Measurements from ENCODE around the gene DGCR8. TPM values are rescaled to one million over a fixed set of nuclear protein-coding genes. Genes with fewer than 3 reads are reported as not detected.
"Not testable (repeated sequence)": the region's sequence is repeated elsewhere in the genome, so short reads cannot be mapped to it uniquely, and the experiment has no call there.

The DGCR8 gene
- total RNA-seq, 1 donor from 2014 or later: 29.5 TPM

- ATAC-seq (no peak), DNase-seq (no peak)
- H3K36me3 ChIP-seq: peaks cover 34% of the 10 kb centered on the region
- H3K4me1 ChIP-seq: no peaks in the 10 kb centered on the region
- H3K9me3 ChIP-seq: no peaks in the 10 kb centered on the region
- no peak for TF ChIP-seq CTCF (IDR thresholded peaks at IDR 0.05)
- no peak overlapping the region for H3K27ac ChIP-seq
- H3K4me3 ChIP-seq: no peak overlapping the region
- H3K27me3 ChIP-seq (ENCODE audit: low read depth): no peaks in the 10 kb centered on the region
- intact Hi-C loops (cut with DNase I): no loop called here
Measured at GRCh38 chr22:20066617-20067383, 13.2 kb upstream of the DGCR8 start.

DNA sequence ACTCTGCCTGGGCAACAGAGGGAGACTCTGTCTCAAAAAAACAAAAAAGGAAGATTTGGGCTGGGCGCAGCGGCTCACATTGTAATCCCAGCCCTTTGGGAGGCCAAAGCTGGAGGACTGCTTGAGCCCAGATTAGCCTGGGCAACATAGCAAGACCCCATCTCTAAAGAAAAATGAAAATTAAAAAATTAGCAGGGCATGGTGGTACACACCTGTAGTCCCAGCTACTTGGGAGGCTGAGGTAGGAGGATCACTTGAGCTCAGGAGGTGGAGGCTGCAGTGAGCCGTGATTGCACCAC is 12.7 kb upstream of the DGCR8 start:
- DNase-seq; H3K27me3 ChIP-seq (ENCODE audit: low read depth); H3K9me3 ChIP-seq; ATAC-seq; H3K4me1 ChIP-seq; intact Hi-C loops (cut with DNase I); H3K27ac ChIP-seq; H3K4me3 ChIP-seq: not testable (repeated sequence)
- peaks cover 29% of the 10 kb centered on the region for H3K36me3 ChIP-seq

GRCh38 chr22:20068640-20069039 is 11.4 kb upstream of the DGCR8 start:
- DNase-seq: no peak
- Histone ChIP-seq H3K27ac (no peak overlapping the region), H3K4me3 (no peak overlapping the region), H3K9me3 (no peaks in the 10 kb centered on the region), H3K27me3 (ENCODE audit: low read depth) (no peaks in the 10 kb centered on the region), H3K4me1 (no peaks in the 10 kb centered on the region), H3K36me3 (peaks cover 16% of the 10 kb centered on the region)
- intact Hi-C loops (cut with DNase I): no loop called here
- ATAC-seq: peak in 1 of 2 donors; percentile 9
- TF ChIP-seq CTCF (IDR thresholded peaks at IDR 0.05): no peak

- Histone ChIP-seq H3K4me1 (no peaks in the 10 kb centered on the region), H3K9me3 (no peaks in the 10 kb centered on the region), H3K4me3 (no peak overlapping the region), H3K27me3 (ENCODE audit: low read depth) (no peaks in the 10 kb centered on the region), H3K36me3 (peaks cover 7% of the 10 kb centered on the region), H3K27ac (no peak overlapping the region)
- ATAC-seq (no peak), DNase-seq (no peak)
- TF ChIP-seq CTCF (IDR thresholded peaks at IDR 0.05): no peak
- intact Hi-C loops (cut with DNase I): no loop called here
Measured at GRCh38 chr22:20069331-20070042, 10.6 kb upstream of the DGCR8 start.

- no peaks in the 10 kb centered on the region for H3K36me3 ChIP-seq
- DNase-seq (no peak), ATAC-seq (no peak)
- no peak for TF ChIP-seq CTCF (IDR thresholded peaks at IDR 0.05)
- H3K4me3 ChIP-seq: no peak overlapping the region
- H3K27me3 ChIP-seq (ENCODE audit: low read depth): no peaks in the 10 kb centered on the region
- intact Hi-C loops (cut with DNase I): no loop called here
- no peaks in the 10 kb centered on the region for H3K9me3 ChIP-seq
- H3K27ac ChIP-seq: no peak overlapping the region
- no peaks in the 10 kb centered on the region for H3K4me1 ChIP-seq
Measured at GRCh38 chr22:20071524-20071972, 8.5 kb upstream of the DGCR8 start.

DNA sequence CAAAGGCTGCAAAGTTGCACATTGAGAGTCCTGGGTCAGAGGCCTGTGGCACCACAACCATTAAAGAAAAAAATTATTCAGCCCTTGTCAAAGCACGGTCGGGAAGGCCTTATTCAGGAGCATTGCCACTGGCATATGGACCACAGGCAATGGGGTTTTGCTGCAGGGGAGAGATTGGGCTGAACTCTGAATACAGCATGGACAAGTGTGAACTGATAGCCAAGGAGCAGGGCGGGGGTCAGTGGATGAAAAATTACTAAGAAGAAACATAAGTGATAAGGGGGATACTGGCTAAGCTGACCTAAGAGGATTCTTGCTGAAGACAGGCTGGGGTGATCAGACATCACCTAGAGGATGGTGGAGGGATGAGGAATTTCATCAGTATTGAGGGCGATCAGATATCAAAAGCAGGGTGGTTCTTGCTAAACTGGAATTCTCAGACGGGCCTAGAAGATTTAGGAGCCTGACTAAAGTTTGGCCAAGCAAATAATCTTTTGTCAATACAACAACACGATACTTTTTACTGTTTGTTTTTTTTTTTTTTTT is 3.3 kb upstream of the DGCR8 start:
- Histone ChIP-seq H3K4me3 (no peak overlapping the region), H3K27me3 (ENCODE audit: low read depth) (no peaks in the 10 kb centered on the region), H3K36me3 (no peaks in the 10 kb centered on the region), H3K4me1 (peaks cover 15% of the 10 kb centered on the region), H3K27ac (no peak overlapping the region), H3K9me3 (no peaks in the 10 kb centered on the region)
- DNase-seq: peak; percentile 6
- ATAC-seq: no peak
- no peak for TF ChIP-seq CTCF (IDR thresholded peaks at IDR 0.05)
- intact Hi-C loops (cut with DNase I): no loop called here
